Mesothelial cell of epicardium (in vitro differentiated cells): ENCODE data around the gene RAB7A. TPM values are rescaled to one million over a fixed set of nuclear protein-coding genes. Genes with fewer than 3 reads are reported as not detected.
A peak's percentile ranks its signal among the peaks of the same experiment; 100 is the strongest.

Source experiments
- DNase-seq, 2 experiments: peaks; one replicate each; pipeline ENCODE4 v3.0.0; 2021; ENCODE audit warnings: low spot score in 2 of 2; ENCODE audit not compliant: unreplicated experiment in 2 of 2
- H3K27ac Mint-ChIP-seq: 2 replicates; pipeline ENCODE4 v1.8.0; 2021; ENCODE audit warnings: mixed read lengths
- H3K27me3 Mint-ChIP-seq: 2 replicates; pipeline ENCODE4 v1.8.0; 2021; ENCODE audit warnings: low read depth, mixed read lengths
- H3K36me3 Mint-ChIP-seq: 2 replicates; pipeline ENCODE4 v1.8.0; 2021; ENCODE audit warnings: mixed read lengths
- H3K4me1 Mint-ChIP-seq: 2 replicates; pipeline ENCODE4 v1.8.0; 2021; ENCODE audit warnings: mixed read lengths
- H3K4me3 Mint-ChIP-seq: 2 replicates; pipeline ENCODE4 v1.8.0; 2021; ENCODE audit warnings: mild to moderate bottlenecking, moderate library complexity, mixed read lengths
- H3K9me3 Mint-ChIP-seq: 2 replicates; pipeline ENCODE4 v1.8.0; 2021; ENCODE audit warnings: mixed read lengths
- total RNA-seq: library from RNA; stranded (reverse); gene quantifications from 3 replicates; pipeline ENCODE4 v1.2.1, GENCODE V29; 2021
- TF ChIP-seq, protein P1 (sequence below): fragments of 200-600 bp; sonication (generic); IDR thresholded peaks from one replicate; pipeline ENCODE4 v1.5.0; 2021; ENCODE audit warnings: antibody characterized with exemption; ENCODE audit not compliant: unreplicated experiment

The RAB7A gene
- total RNA-seq, 1 donor from 2014 or later, result 133 TPM

DNA sequence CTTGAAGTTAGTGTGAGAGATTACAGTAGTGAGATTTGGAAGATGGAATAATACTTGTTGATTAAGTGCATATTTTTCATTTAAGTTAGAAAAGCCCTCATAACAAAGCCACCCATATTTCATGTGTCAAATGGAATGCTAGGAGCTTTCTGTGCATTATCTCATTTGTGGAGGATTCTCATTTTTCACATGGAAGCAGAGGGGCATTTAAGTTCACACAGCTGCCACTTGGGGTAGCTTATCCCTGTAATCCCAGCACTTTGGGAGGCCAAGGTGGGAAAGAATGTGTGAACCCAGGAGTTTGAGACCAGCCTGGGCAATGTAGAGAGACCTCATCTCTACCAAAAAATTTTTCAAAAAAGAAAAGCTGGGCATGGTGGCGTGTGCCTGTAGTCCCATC, 55.2 kb downstream of the RAB7A start:
- no peak for DNase-seq
- H3K4me1 Mint-ChIP-seq, result peaks cover 37% of the 10 kb centered on the region
- H3K27ac Mint-ChIP-seq, result no peak overlapping the region
- H3K36me3 Mint-ChIP-seq, result peaks cover 3% of the 10 kb centered on the region
- H3K9me3 Mint-ChIP-seq, result no peaks in the 10 kb centered on the region
- H3K4me3 Mint-ChIP-seq, result no peak overlapping the region
- TF ChIP-seq, protein P1, sequence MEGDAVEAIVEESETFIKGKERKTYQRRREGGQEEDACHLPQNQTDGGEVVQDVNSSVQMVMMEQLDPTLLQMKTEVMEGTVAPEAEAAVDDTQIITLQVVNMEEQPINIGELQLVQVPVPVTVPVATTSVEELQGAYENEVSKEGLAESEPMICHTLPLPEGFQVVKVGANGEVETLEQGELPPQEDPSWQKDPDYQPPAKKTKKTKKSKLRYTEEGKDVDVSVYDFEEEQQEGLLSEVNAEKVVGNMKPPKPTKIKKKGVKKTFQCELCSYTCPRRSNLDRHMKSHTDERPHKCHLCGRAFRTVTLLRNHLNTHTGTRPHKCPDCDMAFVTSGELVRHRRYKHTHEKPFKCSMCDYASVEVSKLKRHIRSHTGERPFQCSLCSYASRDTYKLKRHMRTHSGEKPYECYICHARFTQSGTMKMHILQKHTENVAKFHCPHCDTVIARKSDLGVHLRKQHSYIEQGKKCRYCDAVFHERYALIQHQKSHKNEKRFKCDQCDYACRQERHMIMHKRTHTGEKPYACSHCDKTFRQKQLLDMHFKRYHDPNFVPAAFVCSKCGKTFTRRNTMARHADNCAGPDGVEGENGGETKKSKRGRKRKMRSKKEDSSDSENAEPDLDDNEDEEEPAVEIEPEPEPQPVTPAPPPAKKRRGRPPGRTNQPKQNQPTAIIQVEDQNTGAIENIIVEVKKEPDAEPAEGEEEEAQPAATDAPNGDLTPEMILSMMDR, result no peak
- H3K27me3 Mint-ChIP-seq, result no peaks in the 10 kb centered on the region

GRCh38 chr3:128782282-128783146, 56.5 kb downstream of the RAB7A start:
- Mint-ChIP-seq H3K4me3 (no peak overlapping the region), H3K9me3 (no peaks in the 10 kb centered on the region), H3K4me1 (peaks cover 43% of the 10 kb centered on the region), H3K27me3 (no peaks in the 10 kb centered on the region), H3K36me3 (no peaks in the 10 kb centered on the region), H3K27ac (peak overlapping the region; percentile 23)
- DNase-seq, result no peak
- TF ChIP-seq, protein P1, result no peak

DNA sequence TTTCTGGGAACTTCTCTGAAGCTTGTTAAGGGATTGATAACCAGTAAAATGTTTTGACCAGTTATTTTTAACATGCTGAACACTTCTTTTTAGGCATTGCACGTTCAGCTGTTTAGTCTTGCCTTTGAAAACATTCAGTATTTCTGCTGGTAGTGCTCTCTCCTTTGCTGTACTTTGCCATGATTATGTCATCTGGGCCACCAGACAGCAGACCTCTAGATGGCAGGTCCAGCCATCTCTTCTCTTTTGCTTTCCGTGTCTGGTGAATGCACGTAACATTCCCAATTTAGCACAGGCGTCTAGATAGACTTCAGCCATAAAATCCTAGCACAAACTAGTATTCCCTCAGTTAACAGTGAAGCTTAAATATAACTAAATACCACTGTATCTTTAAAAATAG, 57.8 kb downstream of the RAB7A start:
- DNase-seq, result no peak
- Mint-ChIP-seq H3K27me3 (no peaks in the 10 kb centered on the region), H3K9me3 (no peaks in the 10 kb centered on the region), H3K4me1 (peaks cover 42% of the 10 kb centered on the region), H3K36me3 (no peaks in the 10 kb centered on the region), H3K27ac (no peak overlapping the region), H3K4me3 (no peak overlapping the region)
- TF ChIP-seq, protein P1, result no peak

DNA sequence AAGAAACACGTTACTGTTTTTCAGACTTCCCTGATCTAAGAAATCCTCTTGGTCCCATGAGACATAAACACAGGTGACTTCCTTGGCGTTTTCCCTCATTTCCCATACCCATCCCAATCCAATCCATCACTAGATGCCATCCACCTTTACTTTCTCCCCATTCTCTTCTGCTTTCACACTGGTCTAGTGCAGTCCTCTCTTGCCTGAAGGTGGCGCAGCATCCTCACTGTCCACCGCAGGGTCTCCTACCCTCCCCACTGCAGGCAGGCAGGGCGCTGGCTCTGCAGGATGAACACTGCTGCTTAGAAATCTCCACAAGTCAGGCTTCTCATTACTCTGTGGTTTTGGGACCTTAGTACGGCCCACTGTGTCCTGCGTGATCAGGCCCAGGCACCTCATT, 58.2 kb downstream of the RAB7A start:
- Mint-ChIP-seq H3K4me1 (peaks cover 41% of the 10 kb centered on the region), H3K4me3 (no peak overlapping the region), H3K9me3 (no peaks in the 10 kb centered on the region), H3K27ac (peak overlapping the region; percentile 26), H3K27me3 (no peaks in the 10 kb centered on the region), H3K36me3 (no peaks in the 10 kb centered on the region)
- DNase-seq, result no peak
- TF ChIP-seq, protein P1, result no peak

GRCh38 chr3:128784843-128785242, 58.9 kb downstream of the RAB7A start:
- H3K27ac Mint-ChIP-seq, result no peak overlapping the region
- no peaks in the 10 kb centered on the region for H3K36me3 Mint-ChIP-seq
- no peak for DNase-seq
- no peak overlapping the region for H3K4me3 Mint-ChIP-seq
- H3K27me3 Mint-ChIP-seq, result no peaks in the 10 kb centered on the region
- peaks cover 39% of the 10 kb centered on the region for H3K4me1 Mint-ChIP-seq
- TF ChIP-seq, protein P1, result no peak
- no peaks in the 10 kb centered on the region for H3K9me3 Mint-ChIP-seq
